ENCODE data around the gene CLCN6. TPM values are rescaled to one million over a fixed set of nuclear protein-coding genes. Genes with fewer than 3 reads are reported as not detected.
A peak's percentile ranks its signal among the peaks of the same experiment; 100 is the strongest.

The CLCN6 gene
- total RNA-seq, 1 experiment from 2014 or later = 6.1 TPM

DNA sequence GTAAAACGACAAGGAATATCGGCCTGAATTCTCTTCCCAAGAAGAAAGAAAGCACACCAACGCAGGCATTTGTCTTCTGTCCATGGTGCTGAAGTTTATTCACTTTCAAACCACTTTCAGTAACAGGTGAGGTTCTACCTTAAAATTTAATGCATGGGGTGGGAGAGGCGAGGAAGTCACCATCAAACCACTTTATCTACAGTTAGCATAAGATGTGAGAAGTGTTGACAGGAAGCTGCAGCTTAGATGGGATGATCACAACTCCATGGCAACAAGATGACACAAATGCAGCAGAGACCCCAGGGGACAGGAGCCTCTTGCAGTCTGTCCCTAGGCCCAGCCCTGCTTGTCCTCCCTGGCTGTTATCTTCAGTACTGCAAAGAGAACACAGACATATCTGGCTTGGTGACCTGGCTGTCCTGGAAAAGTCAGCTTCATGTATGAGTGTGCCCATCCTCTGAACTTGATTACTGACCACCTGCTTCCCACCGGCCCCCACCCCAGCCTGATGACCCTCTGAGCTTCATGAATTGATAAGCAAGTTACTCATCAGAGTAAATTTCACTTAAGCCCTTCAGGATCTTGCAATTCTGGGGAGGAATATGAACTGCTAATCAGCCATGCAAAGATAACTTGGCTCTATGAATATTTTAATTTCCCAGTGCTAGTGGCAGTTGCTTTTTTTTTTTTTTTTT lies 39.8 kb downstream of the CLCN6 start:
- no peaks in the 10 kb centered on the region for H3F3A ChIP-seq (ENCODE audit: low read length, unreplicated experiment)
- H3K27me3 ChIP-seq (ENCODE audit: low read length) = no peaks in the 10 kb centered on the region
- no peak overlapping the region for H3K4me3 ChIP-seq (ENCODE audit: low read length)
- H3K4me1 ChIP-seq (ENCODE audit: insufficient read depth, low read length) = no peaks in the 10 kb centered on the region
- H2AFZ ChIP-seq (ENCODE audit: low read length) = no peak overlapping the region
- no peak overlapping the region for H3K4me2 ChIP-seq (ENCODE audit: low read length)
- H3K9ac ChIP-seq (ENCODE audit: low read length) = no peak overlapping the region
- H3K36me3 ChIP-seq (ENCODE audit: low read depth, low read length) = peaks cover 3% of the 10 kb centered on the region; the same call in 1 of the 2 replicates
- TF ChIP-seq EZH2 (IDR thresholded peaks at IDR 0.05; ENCODE audit: low read length, unreplicated experiment) (no peak), EZH2phosphoT487 (IDR thresholded peaks at IDR 0.05; ENCODE audit: borderline replicate concordance, low read length) (no peak)
- TF ChIP-seq, protein P1, sequence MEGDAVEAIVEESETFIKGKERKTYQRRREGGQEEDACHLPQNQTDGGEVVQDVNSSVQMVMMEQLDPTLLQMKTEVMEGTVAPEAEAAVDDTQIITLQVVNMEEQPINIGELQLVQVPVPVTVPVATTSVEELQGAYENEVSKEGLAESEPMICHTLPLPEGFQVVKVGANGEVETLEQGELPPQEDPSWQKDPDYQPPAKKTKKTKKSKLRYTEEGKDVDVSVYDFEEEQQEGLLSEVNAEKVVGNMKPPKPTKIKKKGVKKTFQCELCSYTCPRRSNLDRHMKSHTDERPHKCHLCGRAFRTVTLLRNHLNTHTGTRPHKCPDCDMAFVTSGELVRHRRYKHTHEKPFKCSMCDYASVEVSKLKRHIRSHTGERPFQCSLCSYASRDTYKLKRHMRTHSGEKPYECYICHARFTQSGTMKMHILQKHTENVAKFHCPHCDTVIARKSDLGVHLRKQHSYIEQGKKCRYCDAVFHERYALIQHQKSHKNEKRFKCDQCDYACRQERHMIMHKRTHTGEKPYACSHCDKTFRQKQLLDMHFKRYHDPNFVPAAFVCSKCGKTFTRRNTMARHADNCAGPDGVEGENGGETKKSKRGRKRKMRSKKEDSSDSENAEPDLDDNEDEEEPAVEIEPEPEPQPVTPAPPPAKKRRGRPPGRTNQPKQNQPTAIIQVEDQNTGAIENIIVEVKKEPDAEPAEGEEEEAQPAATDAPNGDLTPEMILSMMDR (conservative IDR thresholded peaks at IDR 0.05; ENCODE audit: low read depth, low read length) = no peak
- no peaks in the 10 kb centered on the region for H3K9me2 ChIP-seq (replicated peaks; ENCODE audit: low read length)
- no peaks in the 10 kb centered on the region for H4K20me1 ChIP-seq (ENCODE audit: low read length)
- H3K27ac ChIP-seq (ENCODE audit: low read length) = no peak overlapping the region
- intact Hi-C loops (cut with micrococcal nuclease) = no loop called here
- DNase-seq = peak; percentile 57
- no peaks in the 10 kb centered on the region for H3K79me2 ChIP-seq (ENCODE audit: low read length)
- BruUV-seq (replicated peaks) = no TSS peak
- ATAC-seq = no peak
- ChIA-PET CTCF (no interaction called here), POLR2A (ENCODE audit: unreplicated experiment) (no interaction called here)
- no peaks in the 10 kb centered on the region for H3K9me3 ChIP-seq (ENCODE audit: low read length)

DNA sequence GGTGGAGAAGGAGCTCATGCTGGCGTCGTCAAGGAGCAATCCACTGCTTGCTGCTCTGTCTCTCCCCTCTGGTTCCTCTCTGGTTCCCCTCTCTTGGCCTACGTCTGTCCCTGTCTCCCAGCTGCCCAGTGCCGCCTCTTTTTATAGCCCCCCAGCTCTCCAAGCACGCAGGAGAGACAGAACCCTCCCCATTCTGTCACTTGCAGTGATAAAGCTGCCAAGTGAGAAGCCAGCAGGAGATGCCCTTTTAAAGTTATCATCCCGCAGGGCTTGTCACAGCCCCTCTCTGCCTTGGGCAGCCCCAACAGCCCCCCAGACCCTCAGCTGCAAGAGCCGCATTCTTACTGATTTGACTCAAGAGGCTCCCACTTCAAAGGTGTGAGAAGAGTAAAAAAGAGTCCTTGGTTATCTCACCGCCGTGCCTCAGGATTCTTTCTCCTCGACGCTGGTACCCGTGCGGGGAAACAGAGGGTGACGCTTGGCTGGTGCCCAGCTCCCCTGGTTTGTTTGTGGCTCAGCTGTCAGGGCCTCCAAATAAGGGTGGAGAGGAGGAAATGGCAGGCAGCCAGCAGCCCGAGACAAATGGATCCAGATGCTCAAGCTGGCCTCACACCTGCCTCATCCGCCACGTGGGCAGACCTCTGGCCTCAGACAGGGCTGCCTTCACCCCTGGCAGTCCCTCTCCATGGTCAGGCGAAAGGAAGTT lies 41.8 kb downstream of the CLCN6 start, which contains the start of gene NPPA:
NPPA (minus strand) TSS at position 117 of the 706 bp plus-strand sequence; CDS start at position 18, 99 bp downstream.
- no peaks in the 10 kb centered on the region for H3K9me2 ChIP-seq (replicated peaks; ENCODE audit: low read length)
- H4K20me1 ChIP-seq (ENCODE audit: low read length) = no peaks in the 10 kb centered on the region
- intact Hi-C loops (cut with micrococcal nuclease) = no loop called here
- ChIA-PET POLR2A (ENCODE audit: unreplicated experiment) (interaction anchor here (0.5 kb wide), 1 partner anchor 197 kb away, joined by 5 read pairs; no protein-coding TSS in a partner anchor), CTCF (no interaction called here)
- H3F3A ChIP-seq (ENCODE audit: low read length, unreplicated experiment) = no peaks in the 10 kb centered on the region
- BruUV-seq (replicated peaks) = no TSS peak
- H2AFZ ChIP-seq (ENCODE audit: low read length) = no peak within 1 kb of the TSS
- no peak within 1 kb of the TSS for H3K27ac ChIP-seq (ENCODE audit: low read length)
- no peaks in the 10 kb centered on the region for H3K79me2 ChIP-seq (ENCODE audit: low read length)
- DNase-seq = no peak
- ATAC-seq = no peak
- H3K36me3 ChIP-seq (ENCODE audit: low read depth, low read length) = 0 out of 2 replicates have a peak, but pooled peaks cover 3% of the 10 kb centered on the region
- no peak within 1 kb of the TSS for H3K4me3 ChIP-seq (ENCODE audit: low read length)
- no peaks in the 10 kb centered on the region for H3K4me1 ChIP-seq (ENCODE audit: insufficient read depth, low read length)
- no peaks in the 10 kb centered on the region for H3K27me3 ChIP-seq (ENCODE audit: low read length)
- H3K4me2 ChIP-seq (ENCODE audit: low read length) = no peak within 1 kb of the TSS
- TF ChIP-seq EZH2phosphoT487 (IDR thresholded peaks at IDR 0.05; ENCODE audit: borderline replicate concordance, low read length) (no peak), EZH2 (IDR thresholded peaks at IDR 0.05; ENCODE audit: low read length, unreplicated experiment) (no peak)
- TF ChIP-seq, protein P1 (conservative IDR thresholded peaks at IDR 0.05; ENCODE audit: low read depth, low read length) = no peak
- no peak within 1 kb of the TSS for H3K9ac ChIP-seq (ENCODE audit: low read length)
- H3K9me3 ChIP-seq (ENCODE audit: low read length) = no peaks in the 10 kb centered on the region

DNA sequence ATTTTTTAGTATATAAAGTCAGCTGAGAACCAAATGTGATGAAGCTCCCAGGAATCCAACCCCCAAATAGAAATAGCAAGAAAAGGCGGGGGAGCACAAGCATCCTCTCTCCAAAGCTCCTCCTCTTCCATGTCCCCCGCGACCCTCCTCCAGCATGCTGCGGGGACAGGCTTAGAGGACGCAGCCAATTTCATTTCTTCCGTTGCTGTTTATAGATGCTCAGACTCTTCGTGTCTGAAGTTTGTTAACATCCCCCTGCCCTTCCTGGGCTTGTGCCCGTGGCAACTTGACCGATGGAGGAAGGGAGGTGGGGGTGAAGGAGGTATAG lies 42.3 kb downstream of the CLCN6 start:
- intact Hi-C loops (cut with micrococcal nuclease) = no loop called here
- TF ChIP-seq EZH2phosphoT487 (IDR thresholded peaks at IDR 0.05; ENCODE audit: borderline replicate concordance, low read length) = no peak
- TF ChIP-seq, protein P1 (conservative IDR thresholded peaks at IDR 0.05; ENCODE audit: low read depth, low read length) = no peak
- TF ChIP-seq EZH2 (IDR thresholded peaks at IDR 0.05; ENCODE audit: low read length, unreplicated experiment) = no peak
- ChIA-PET CTCF (no interaction called here), POLR2A (ENCODE audit: unreplicated experiment) (interaction anchor here (0.5 kb wide), 1 partner anchor 196 kb away, joined by 5 read pairs; no protein-coding TSS in a partner anchor)
- Histone ChIP-seq H3K9me2 (replicated peaks; ENCODE audit: low read length) (no peaks in the 10 kb centered on the region), H3K4me1 (ENCODE audit: insufficient read depth, low read length) (no peaks in the 10 kb centered on the region), H3K4me2 (ENCODE audit: low read length) (no peak overlapping the region), H2AFZ (ENCODE audit: low read length) (no peak overlapping the region), H4K20me1 (ENCODE audit: low read length) (no peaks in the 10 kb centered on the region), H3K9me3 (ENCODE audit: low read length) (no peaks in the 10 kb centered on the region), H3K9ac (ENCODE audit: low read length) (no peak overlapping the region), H3K79me2 (ENCODE audit: low read length) (no peaks in the 10 kb centered on the region), H3K27ac (ENCODE audit: low read length) (no peak overlapping the region), H3K27me3 (ENCODE audit: low read length) (no peaks in the 10 kb centered on the region), H3F3A (ENCODE audit: low read length, unreplicated experiment) (no peaks in the 10 kb centered on the region), H3K4me3 (ENCODE audit: low read length) (no peak overlapping the region), H3K36me3 (ENCODE audit: low read depth, low read length) (0 out of 2 replicates have a peak, but pooled peaks cover 3% of the 10 kb centered on the region)
- DNase-seq = no peak
- ATAC-seq = no peak
- BruUV-seq (replicated peaks) = no TSS peak

All from PC-3 (cell line).